Renal pelvis (tissue), 12 donors: Measurements from ENCODE around the gene NSA2. TPM values are rescaled to one million over a fixed set of nuclear protein-coding genes. Genes with fewer than 3 reads are reported as not detected.
"Not testable (repeated sequence)": the region's sequence is repeated elsewhere in the genome, so short reads cannot be mapped to it uniquely, and the experiment has no call there.

ENCODE experiments used
- DNase-seq: peaks from one replicate; pipeline ENCODE4 v3.0.0-alpha.2; 2013
- long read RNA-seq, 16 experiments: transcript quantifications; one replicate each; lab custom pipeline, GENCODE V29; 2026
- polyA plus RNA-seq, 3 donors: library from polyadenylated mRNA; unstranded; fragments of 120-200 nt; gene quantifications; one replicate each; pipeline ENCODE4 v1.2.1, GENCODE V29; 2013; ENCODE audit not compliant: insufficient read length in 3 of 3

NSA2 gene
- polyA plus RNA-seq, result 100 to 1,000 TPM; 208 to 231 (median 211) TPM
- long read RNA-seq, donor 1, full-length matches to known transcripts, result 52 of 78 reads
- long read RNA-seq, donor 1, partial matches to known transcripts, result 26 of 78 reads
- long read RNA-seq, donor 1, other reads (novel, unspliced or antisense), result 0 of 78 reads
- long read RNA-seq, donor 2, full-length matches to known transcripts, result 67 of 104 reads
- long read RNA-seq, donor 2, partial matches to known transcripts, result 37 of 104 reads
- long read RNA-seq, donor 2, other reads (novel, unspliced or antisense), result 0 of 104 reads
- long read RNA-seq, donor 3, full-length matches to known transcripts, result 74 of 126 reads
- long read RNA-seq, donor 3, partial matches to known transcripts, result 52 of 126 reads
- long read RNA-seq, donor 3, other reads (novel, unspliced or antisense), result 0 of 126 reads
- long read RNA-seq, donor 4, full-length matches to known transcripts, result 69 of 98 reads
- long read RNA-seq, donor 4, partial matches to known transcripts, result 29 of 98 reads
- long read RNA-seq, donor 4, other reads (novel, unspliced or antisense), result 0 of 98 reads
- long read RNA-seq, donor 5, full-length matches to known transcripts, result 33 of 68 reads
- long read RNA-seq, donor 5, partial matches to known transcripts, result 35 of 68 reads
- long read RNA-seq, donor 5, other reads (novel, unspliced or antisense), result 0 of 68 reads
- long read RNA-seq, donor 6, full-length matches to known transcripts, result 35 of 66 reads
- long read RNA-seq, donor 6, partial matches to known transcripts, result 31 of 66 reads
- long read RNA-seq, donor 6, other reads (novel, unspliced or antisense), result 0 of 66 reads
- long read RNA-seq, donor 7, full-length matches to known transcripts, result 44 of 82 reads
- long read RNA-seq, donor 7, partial matches to known transcripts, result 38 of 82 reads
- long read RNA-seq, donor 7, other reads (novel, unspliced or antisense), result 0 of 82 reads
- long read RNA-seq, donor 8, full-length matches to known transcripts, result 28 of 38 reads
- long read RNA-seq, donor 8, partial matches to known transcripts, result 10 of 38 reads
- long read RNA-seq, donor 8, other reads (novel, unspliced or antisense), result 0 of 38 reads
- long read RNA-seq, donor 9, full-length matches to known transcripts, result 66 of 77 reads
- long read RNA-seq, donor 9, partial matches to known transcripts, result 11 of 77 reads
- long read RNA-seq, donor 9, other reads (novel, unspliced or antisense), result 0 of 77 reads
- long read RNA-seq, donor 10, full-length matches to known transcripts, result 48 of 146 reads
- long read RNA-seq, donor 10, partial matches to known transcripts, result 98 of 146 reads
- long read RNA-seq, donor 10, other reads (novel, unspliced or antisense), result 0 of 146 reads
- long read RNA-seq, donor 11, full-length matches to known transcripts, result 30 of 74 reads
- long read RNA-seq, donor 11, partial matches to known transcripts, result 44 of 74 reads
- long read RNA-seq, donor 11, other reads (novel, unspliced or antisense), result 0 of 74 reads
- long read RNA-seq, donor 12, full-length matches to known transcripts, result 76 of 102 reads
- long read RNA-seq, donor 12, partial matches to known transcripts, result 26 of 102 reads
- long read RNA-seq, donor 12, other reads (novel, unspliced or antisense), result 0 of 102 reads
- long read RNA-seq, donor 13, full-length matches to known transcripts, result 36 of 107 reads
- long read RNA-seq, donor 13, partial matches to known transcripts, result 71 of 107 reads
- long read RNA-seq, donor 13, other reads (novel, unspliced or antisense), result 0 of 107 reads
- long read RNA-seq, donor 14, full-length matches to known transcripts, result 69 of 230 reads
- long read RNA-seq, donor 14, partial matches to known transcripts, result 161 of 230 reads
- long read RNA-seq, donor 14, other reads (novel, unspliced or antisense), result 0 of 230 reads
- long read RNA-seq, donor 15, full-length matches to known transcripts, result 70 of 115 reads
- long read RNA-seq, donor 15, partial matches to known transcripts, result 45 of 115 reads
- long read RNA-seq, donor 15, other reads (novel, unspliced or antisense), result 0 of 115 reads
- long read RNA-seq, donor 16, full-length matches to known transcripts, result 94 of 153 reads
- long read RNA-seq, donor 16, partial matches to known transcripts, result 59 of 153 reads
- long read RNA-seq, donor 16, other reads (novel, unspliced or antisense), result 0 of 153 reads

GRCh38 chr5:74766849-74767578 is at the start of gene NSA2, which contains the start of gene GFM2:
NSA2 (plus strand) TSS chr5:74767249; CDS start chr5:74767361, 112 bp downstream.
GFM2 (minus strand) TSS chr5:74767117; CDS start chr5:74763742, 3,375 bp downstream.
- DNase-seq, result peak; percentile 95

GRCh38 chr5:74717596-74717995 is 49.5 kb upstream of the NSA2 start:
- DNase-seq, result no peak

GRCh38 chr5:74722271-74722670 is 44.8 kb upstream of the NSA2 start:
- DNase-seq, result no peak

GRCh38 chr5:74725331-74725730 is 41.7 kb upstream of the NSA2 start:
- DNase-seq, result no peak

- DNase-seq, result no peak
Observed at GRCh38 chr5:74736759-74737158, 30.3 kb upstream of the NSA2 start.

GRCh38 chr5:74738406-74738805 is 28.6 kb upstream of the NSA2 start:
- DNase-seq, result no peak

GRCh38 chr5:74748742-74749141 is 18.3 kb upstream of the NSA2 start:
- not testable (repeated sequence) for DNase-seq

- no peak for DNase-seq
Observed at GRCh38 chr5:74761241-74761640, 5.8 kb upstream of the NSA2 start.

- DNase-seq, result no peak
Observed at GRCh38 chr5:74762599-74762998, 4.5 kb upstream of the NSA2 start.

- DNase-seq, result no peak
Observed at GRCh38 chr5:74763504-74763903, 3.5 kb upstream of the NSA2 start.

- no peak for DNase-seq
Observed at GRCh38 chr5:74765201-74765600, 1.8 kb upstream of the NSA2 start.

GRCh38 chr5:74765929-74766328 is 1.1 kb upstream of the NSA2 start:
- no peak for DNase-seq

GRCh38 chr5:74766418-74766848 is 616 bp upstream of the NSA2 start:
- peak; percentile 54 for DNase-seq

GRCh38 chr5:74767579-74767913 is 497 bp downstream of the NSA2 start:
- DNase-seq, result peak; percentile 38

GRCh38 chr5:74772359-74772758 is 5.3 kb downstream of the NSA2 start:
- no peak for DNase-seq

- no peak for DNase-seq
Observed at GRCh38 chr5:74778609-74779008, 11.6 kb downstream of the NSA2 start.

- no peak for DNase-seq
Observed at GRCh38 chr5:74786851-74787250, 19.8 kb downstream of the NSA2 start.

GRCh38 chr5:74787424-74787823 is 20.4 kb downstream of the NSA2 start:
- no peak for DNase-seq

GRCh38 chr5:74791669-74792068 is 24.6 kb downstream of the NSA2 start:
- not testable (repeated sequence) for DNase-seq
